Heart left ventricle (tissue), 13 donors: ENCODE results near the gene STAT3.

Experiments used
- CTCF ChIP-seq, 12 donors: fragments of 200-600 bp; sonication (generic) in 4 of 12; IDR thresholded peaks; one replicate each; pipeline versions ENCODE4 v1.5.0 to v1.8.0; 2018 to 2022; ENCODE audit warnings: antibody characterized with exemption in 12 of 12, mild to moderate bottlenecking in 5 of 12
- POLR2A ChIP-seq, 2 donors: fragments of 450-650 bp; IDR thresholded peaks; one replicate each; pipeline ENCODE4 v1.6.1; 2017; ENCODE audit warnings: antibody characterized with exemption in 2 of 2, mild to moderate bottlenecking in 2 of 2, moderate library complexity in 2 of 2
- donor health status: ischemic (EF 13 %, LVEDD 7.1; RV severe dilation, severe dysfunction).
- donor health status: DM: no; HTN: yes; CAD: no.
- donor health status: DM: no; HTN: no; CAD: no.
- donor health status: ischemic (EF 25% LVEDD 6.9; RV normal size, moderate dysfunction).
- donor health status: ischemic (EF 25% LVEDD 5.7; RV mildly dilated, moderate dysfunction).
- donor health status: ischemic (EF 35%, LVEDD 5.7; RV mildly dilated, moderate dysfunction).
- donor health status: nonischemic (EF 11% LVEDD 7.7; RV severe dilation, severe dysfunction).
- donor health status: DM: yes; HTN: yes; CAD: no.
- donor health status: PGD.
- donor health status: ischemic (EF 29% LVEDD 5.4; RV normal size, mild dysfunction).
- donor health status: nonischemic (EF 23%, LVEDD 6.1; RV moderate dilation, normal function).

GRCh38 chr17:42394838-42395237 lies 6.6 kb upstream of the STAT3 start:
- TF ChIP-seq POLR2A (IDR thresholded peaks at IDR 0.05) (no peak), CTCF (IDR thresholded peaks at IDR 0.05) (no peak)
